Inflammatory macrophage treated with lipopolysaccharide for 4 hours (primary cell): ENCODE data around the gene ZNF217.
A peak's percentile ranks its signal among the peaks of the same experiment; 100 is the strongest.
"Not testable (repeated sequence)": the region's sequence is repeated elsewhere in the genome, so short reads cannot be mapped to it uniquely, and the experiment has no call there.

Source experiments
- DNase-seq: peaks from one replicate; pipeline ENCODE4 v3.0.0-alpha.2; 2020

ZNF217 gene

GRCh38 chr20:53582251-53582570, 11.4 kb downstream of the ZNF217 start:
- no peak for DNase-seq

- no peak for DNase-seq
Observed at GRCh38 chr20:53581444-53582250, 12.0 kb downstream of the ZNF217 start.

GRCh38 chr20:53580376-53581111, 13.1 kb downstream of the ZNF217 start:
- DNase-seq, result no peak

DNA sequence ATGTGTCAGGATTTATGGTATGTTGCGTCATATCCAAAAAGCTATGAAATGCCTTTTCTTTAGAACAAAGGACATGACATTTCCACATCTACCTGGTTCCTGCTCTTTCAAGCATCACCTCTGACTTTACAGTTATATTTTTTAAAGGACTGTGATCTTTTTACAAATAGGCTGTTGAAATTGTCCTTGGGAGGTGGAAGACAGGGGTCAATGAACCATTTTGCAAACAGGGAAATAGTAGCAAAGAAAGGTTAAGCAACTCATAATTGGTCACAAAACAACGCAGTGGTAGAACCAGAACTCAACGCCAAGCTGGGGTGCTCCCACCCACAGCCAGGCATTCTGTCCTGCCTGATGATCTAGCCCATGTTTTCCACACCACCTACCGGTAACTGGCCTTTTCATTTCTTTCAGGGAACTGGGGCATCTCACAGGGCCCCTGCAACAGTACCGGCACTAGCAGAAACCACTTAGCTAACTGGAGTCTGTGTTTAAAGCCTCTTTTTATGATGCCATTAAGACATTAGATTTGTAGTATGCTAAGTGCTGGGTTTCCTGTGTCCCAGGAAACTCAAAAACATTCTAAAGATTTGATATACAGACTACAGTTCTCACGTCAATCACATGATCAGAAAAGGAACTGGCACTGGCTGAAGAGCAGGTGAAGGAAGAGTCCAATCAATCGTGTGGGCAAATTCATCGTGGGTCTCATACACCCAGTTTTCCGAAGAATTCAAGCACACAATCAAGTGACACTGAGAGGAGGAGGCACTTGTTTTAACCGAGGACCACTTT, 13.9 kb downstream of the ZNF217 start:
- DNase-seq, result peak; percentile 89

DNA sequence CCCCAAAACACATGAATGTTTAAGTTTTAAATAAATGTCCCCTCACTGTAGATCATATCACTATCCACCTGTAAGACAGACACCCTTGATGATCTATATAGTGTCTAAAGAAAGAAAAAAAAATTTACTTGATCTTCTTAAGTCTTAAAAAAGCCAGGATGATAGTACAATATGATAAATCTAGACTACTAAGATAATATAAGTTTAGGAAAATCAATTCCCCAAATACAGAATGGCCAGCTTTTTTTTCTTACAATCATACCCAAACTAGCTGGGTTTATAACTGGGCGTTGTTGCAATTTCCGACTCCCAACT, 14.4 kb downstream of the ZNF217 start:
- DNase-seq, result no peak

DNA sequence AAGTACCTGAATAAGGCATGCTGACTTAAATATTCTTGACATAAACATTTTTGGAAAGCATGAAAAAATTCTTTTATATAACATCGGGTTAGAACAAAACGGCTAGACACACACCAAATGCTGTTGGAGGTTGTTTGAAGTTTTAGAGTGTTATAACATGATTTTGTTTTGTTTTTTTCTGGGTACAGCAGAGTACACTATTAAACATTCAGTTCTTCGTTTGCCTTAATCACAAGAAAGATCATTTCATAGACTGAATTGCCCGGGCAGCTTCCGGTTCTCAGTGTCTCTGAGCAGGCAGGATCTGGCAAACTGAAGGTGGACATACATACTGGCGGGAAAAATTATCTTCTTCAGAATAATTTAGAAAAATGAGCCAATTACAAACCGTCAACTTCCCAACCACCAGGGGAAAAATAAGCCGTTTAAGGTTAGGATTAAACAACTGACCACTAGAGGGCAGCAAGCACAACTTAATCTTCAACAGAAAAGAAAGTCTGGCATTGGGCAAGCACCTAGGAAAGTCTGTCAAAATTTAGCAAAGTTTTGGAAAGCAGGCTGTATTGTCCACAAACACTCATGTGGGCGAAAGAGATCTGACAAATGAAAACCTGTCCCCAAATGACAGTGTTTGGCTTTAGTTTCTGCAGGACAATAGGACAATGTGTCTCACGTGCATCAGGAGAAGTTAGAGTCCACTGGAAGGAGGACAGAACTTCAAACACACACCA, 15.0 kb downstream of the ZNF217 start:
- DNase-seq, result peak; percentile 94

DNA sequence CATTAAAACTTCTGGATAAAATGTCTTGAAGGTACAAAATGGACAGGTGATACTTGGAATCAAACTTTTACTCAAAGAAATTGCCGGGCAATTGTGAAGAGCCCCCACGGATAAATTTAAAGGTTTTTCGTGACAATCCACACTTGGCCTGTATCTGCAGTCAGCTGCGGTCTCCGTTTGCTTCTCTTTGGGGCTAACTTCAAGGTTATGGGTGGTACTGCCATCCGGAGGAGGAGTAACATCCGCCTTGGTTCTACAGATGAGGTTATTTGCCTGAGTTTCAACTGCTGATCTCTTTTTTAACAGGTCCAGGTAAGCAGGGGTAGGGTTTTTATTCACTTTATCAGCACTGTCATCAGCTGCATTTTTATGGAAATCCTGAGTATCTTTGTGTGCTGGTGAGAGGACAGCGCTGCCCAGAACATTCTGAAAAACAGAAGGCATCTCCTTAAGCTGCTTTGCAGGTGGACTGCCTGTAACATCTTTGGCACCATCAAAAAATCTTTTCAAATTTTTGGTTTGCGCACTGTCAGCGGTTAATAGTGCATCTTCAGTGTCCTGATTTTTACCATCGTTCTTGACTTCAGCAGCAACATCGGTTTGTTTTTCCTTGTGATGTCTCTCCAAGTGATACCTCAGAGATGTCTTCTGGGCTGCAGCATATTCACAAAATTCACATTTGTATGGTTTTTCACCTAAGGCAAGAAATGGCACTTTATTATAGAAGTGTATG, 16.9 kb downstream of the ZNF217 start:
- no peak for DNase-seq

DNA sequence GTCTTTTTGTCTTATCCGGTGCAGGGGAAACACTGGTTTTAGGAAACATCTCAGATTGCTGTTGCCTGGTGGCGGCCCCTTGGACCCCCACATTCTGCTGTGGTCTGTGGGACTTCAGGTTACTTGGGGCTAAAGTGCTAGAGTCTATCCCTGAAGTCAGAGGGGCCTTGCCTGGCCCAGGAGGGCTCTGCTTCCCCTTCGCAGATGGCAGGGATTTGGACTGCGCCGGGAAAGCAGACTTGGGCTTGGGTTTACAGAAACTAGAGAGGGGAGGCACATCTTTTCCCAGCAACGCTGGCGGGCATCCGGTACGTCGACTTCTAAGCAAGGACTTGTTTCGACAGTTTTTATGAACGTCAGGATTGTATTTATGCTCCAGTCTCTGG, 17.5 kb downstream of the ZNF217 start:
- no peak for DNase-seq

- no peak for DNase-seq
Observed at GRCh38 chr20:53575481-53576194, 18.0 kb downstream of the ZNF217 start.

DNA sequence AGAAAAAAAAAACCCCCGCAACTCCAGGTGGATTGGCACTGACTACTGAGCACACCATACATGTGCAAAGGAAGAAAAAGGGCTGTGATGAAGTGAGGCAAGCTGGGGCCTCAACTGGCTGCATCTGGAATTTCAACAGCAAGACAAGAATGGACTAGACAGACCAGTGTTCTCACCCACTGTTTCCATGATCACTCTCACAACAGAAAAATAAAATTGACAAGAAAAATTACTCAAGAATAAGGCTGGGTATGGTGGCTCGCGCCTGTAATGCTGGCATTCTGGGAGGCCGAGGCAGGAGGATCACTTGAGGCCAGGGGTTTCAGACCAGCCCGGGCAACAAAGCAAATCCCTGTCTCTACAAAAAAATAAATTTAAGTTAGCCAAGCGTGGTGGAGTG, 18.8 kb downstream of the ZNF217 start:
- DNase-seq, result no peak

- no peak for DNase-seq
Observed at GRCh38 chr20:53574259-53574789, 19.3 kb downstream of the ZNF217 start.

GRCh38 chr20:53571555-53572286, 21.9 kb downstream of the ZNF217 start:
- DNase-seq, result no peak

DNA sequence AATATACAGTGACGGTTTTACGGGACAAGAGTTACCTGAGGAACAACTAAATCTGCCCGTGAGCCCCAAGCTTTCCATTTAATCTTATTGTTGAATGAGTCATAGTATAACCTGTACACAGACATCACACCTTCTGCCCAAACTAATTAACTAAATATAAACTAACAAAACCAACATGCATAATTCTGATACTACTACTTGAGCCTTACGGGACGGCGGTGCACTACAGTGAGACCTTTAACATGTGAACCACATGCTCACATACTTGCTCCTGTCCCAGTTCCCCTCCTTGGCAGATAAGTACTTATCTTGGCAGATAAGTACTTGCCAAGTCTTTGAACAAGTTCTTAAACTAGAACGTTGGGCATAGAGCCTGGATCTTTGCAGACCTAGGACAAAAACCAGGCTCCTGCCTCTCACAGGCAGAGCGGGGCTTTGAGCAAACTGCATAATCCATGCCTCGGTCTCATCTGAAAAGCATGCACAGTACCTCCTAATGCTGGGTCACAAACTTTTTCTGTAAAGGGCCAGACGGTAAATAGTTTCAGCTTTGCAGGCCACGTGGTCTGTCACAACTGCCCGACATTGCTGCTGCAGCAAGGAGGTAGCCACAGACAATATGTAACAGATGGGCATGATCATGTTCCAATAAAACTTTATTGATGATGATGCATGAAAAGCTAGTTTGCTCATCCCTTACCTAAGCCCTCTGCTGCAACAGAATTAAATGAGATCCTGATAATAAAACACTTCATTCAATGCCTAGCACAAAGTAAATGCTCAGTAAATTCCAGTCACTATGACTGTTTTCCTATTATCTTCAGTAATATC, 23.0 kb downstream of the ZNF217 start:
- no peak for DNase-seq

- DNase-seq, result no peak
Observed at GRCh38 chr20:53569606-53570307, 23.9 kb downstream of the ZNF217 start.

GRCh38 chr20:53569005-53569404, 24.6 kb downstream of the ZNF217 start:
- DNase-seq, result no peak

- no peak for DNase-seq
Observed at GRCh38 chr20:53568351-53568750, 25.3 kb downstream of the ZNF217 start.

- DNase-seq, result no peak
Observed at GRCh38 chr20:53567379-53567917, 26.2 kb downstream of the ZNF217 start.

- DNase-seq, result not testable (repeated sequence)
Observed at GRCh38 chr20:53566623-53567022, 27.0 kb downstream of the ZNF217 start.

- no peak for DNase-seq
Observed at GRCh38 chr20:53565254-53565653, 28.4 kb downstream of the ZNF217 start.
